Measurements from ENCODE around the gene CXCL10.

CXCL10 gene

DNA sequence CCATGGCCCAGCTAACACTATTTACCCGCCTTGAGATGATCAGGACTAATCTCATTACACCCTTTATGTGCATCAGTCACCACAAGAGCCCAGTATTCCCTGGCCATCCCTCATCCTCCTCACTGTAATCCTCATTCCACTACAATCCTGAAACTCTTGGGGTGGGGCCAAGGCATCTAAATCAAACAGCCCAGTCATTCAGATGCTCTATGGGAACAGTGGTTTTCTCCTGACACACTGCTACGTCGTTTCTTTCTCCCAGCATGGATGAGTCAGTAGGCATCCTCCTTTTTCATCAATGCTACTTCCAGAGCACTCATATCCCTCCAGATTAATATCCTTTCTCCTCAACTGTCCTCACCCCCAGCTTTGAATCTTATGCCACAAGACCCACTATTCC is 38.2 kb downstream of the CXCL10 start:
- DNase-seq (ENCODE audit: low spot score): no peak
- in situ Hi-C loops (cut with MboI; ENCODE audit: low sequenced_read_pairs, unreplicated experiment): no loop called here
- TF ChIP-seq, protein P1, sequence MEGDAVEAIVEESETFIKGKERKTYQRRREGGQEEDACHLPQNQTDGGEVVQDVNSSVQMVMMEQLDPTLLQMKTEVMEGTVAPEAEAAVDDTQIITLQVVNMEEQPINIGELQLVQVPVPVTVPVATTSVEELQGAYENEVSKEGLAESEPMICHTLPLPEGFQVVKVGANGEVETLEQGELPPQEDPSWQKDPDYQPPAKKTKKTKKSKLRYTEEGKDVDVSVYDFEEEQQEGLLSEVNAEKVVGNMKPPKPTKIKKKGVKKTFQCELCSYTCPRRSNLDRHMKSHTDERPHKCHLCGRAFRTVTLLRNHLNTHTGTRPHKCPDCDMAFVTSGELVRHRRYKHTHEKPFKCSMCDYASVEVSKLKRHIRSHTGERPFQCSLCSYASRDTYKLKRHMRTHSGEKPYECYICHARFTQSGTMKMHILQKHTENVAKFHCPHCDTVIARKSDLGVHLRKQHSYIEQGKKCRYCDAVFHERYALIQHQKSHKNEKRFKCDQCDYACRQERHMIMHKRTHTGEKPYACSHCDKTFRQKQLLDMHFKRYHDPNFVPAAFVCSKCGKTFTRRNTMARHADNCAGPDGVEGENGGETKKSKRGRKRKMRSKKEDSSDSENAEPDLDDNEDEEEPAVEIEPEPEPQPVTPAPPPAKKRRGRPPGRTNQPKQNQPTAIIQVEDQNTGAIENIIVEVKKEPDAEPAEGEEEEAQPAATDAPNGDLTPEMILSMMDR (IDR thresholded peaks at IDR 0.05; ENCODE audit: borderline replicate concordance, control extremely low read depth, extremely low read depth, insufficient read depth, missing control alignments): no peak

GRCh38 chr4:75980576-75980975 is 42.7 kb downstream of the CXCL10 start:
- in situ Hi-C loops (cut with MboI; ENCODE audit: low sequenced_read_pairs, unreplicated experiment): no loop called here
- no peak for DNase-seq (ENCODE audit: low spot score)
- TF ChIP-seq, protein P1 (IDR thresholded peaks at IDR 0.05; ENCODE audit: borderline replicate concordance, control extremely low read depth, extremely low read depth, insufficient read depth, missing control alignments): no peak

DNA sequence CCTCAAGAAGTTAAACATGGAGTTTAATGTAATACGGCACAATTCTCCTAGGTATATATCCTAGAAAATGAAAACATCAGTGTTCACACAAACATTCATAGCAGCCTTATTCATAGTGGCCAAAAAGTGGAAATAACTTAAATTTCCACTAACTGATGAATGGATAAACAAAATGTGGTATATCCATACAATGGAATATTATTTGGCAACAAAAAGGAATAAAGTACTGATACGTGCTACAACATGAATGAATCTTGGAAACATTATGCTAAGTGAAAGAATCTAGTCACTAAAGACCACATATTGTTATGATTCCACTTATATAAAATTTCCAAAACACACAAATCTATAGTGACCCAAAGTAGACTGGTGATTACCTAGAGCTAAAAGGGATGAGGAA is 47.1 kb downstream of the CXCL10 start:
- in situ Hi-C loops (cut with MboI; ENCODE audit: low sequenced_read_pairs, unreplicated experiment): no loop called here
- TF ChIP-seq, protein P1 (IDR thresholded peaks at IDR 0.05; ENCODE audit: borderline replicate concordance, control extremely low read depth, extremely low read depth, insufficient read depth, missing control alignments): no peak
- no peak for DNase-seq (ENCODE audit: low spot score)

GRCh38 chr4:75973766-75974165 is 49.5 kb downstream of the CXCL10 start:
- TF ChIP-seq, protein P1 (IDR thresholded peaks at IDR 0.05; ENCODE audit: borderline replicate concordance, control extremely low read depth, extremely low read depth, insufficient read depth, missing control alignments): no peak

More at GRCh38 chr4:75973766-75974165, 49.5 kb downstream of the CXCL10 start:
- in situ Hi-C loops (cut with MboI; ENCODE audit: low sequenced_read_pairs, unreplicated experiment): no loop called here
- DNase-seq (ENCODE audit: low spot score): no peak

All from GM13976 (cell line).